ENCODE measurements around the gene GCSAM.

Gene GCSAM

GRCh38 chr3:112132975-112133448 is at the start of gene GCSAM:
TSS of gene GCSAM (minus strand) at chr3:112133248. CDS start at chr3:112133120, 128 bp downstream.
- peak; percentile 85 for DNase-seq (ENCODE audit: low spot score)

- DNase-seq (ENCODE audit: low spot score) = no peak
Measured at GRCh38 chr3:112175646-112176045, 42.6 kb upstream of the GCSAM start.

GRCh38 chr3:112175037-112175436 is 42.0 kb upstream of the GCSAM start:
- no peak for DNase-seq (ENCODE audit: low spot score)

- DNase-seq (ENCODE audit: low spot score) = no peak
Measured at GRCh38 chr3:112171144-112171543, 38.1 kb upstream of the GCSAM start.

GRCh38 chr3:112170046-112170445 is 37.0 kb upstream of the GCSAM start:
- DNase-seq (ENCODE audit: low spot score) = peak; percentile 87

- no peak for DNase-seq (ENCODE audit: low spot score)
Measured at GRCh38 chr3:112167758-112168157, 34.7 kb upstream of the GCSAM start.

GRCh38 chr3:112149136-112149535 is 16.1 kb upstream of the GCSAM start:
- no peak for DNase-seq (ENCODE audit: low spot score)

- no peak for DNase-seq (ENCODE audit: low spot score)
Measured at GRCh38 chr3:112143689-112144088, 10.6 kb upstream of the GCSAM start.

- DNase-seq (ENCODE audit: low spot score) = no peak
Measured at GRCh38 chr3:112143251-112143650, 10.2 kb upstream of the GCSAM start.

- no peak for DNase-seq (ENCODE audit: low spot score)
Measured at GRCh38 chr3:112141293-112141692, 8.2 kb upstream of the GCSAM start.

- DNase-seq (ENCODE audit: low spot score) = no peak
Measured at GRCh38 chr3:112140584-112140983, 7.5 kb upstream of the GCSAM start.

GRCh38 chr3:112138219-112138969 is 5.3 kb upstream of the GCSAM start:
- DNase-seq (ENCODE audit: low spot score) = peak; percentile 29

- DNase-seq (ENCODE audit: low spot score) = no peak
Measured at GRCh38 chr3:112137781-112138180, 4.7 kb upstream of the GCSAM start.

GRCh38 chr3:112136959-112137693 is 4.1 kb upstream of the GCSAM start:
- peak; percentile 98 for DNase-seq (ENCODE audit: low spot score)

- no peak for DNase-seq (ENCODE audit: low spot score)
Measured at GRCh38 chr3:112136046-112136445, 3.0 kb upstream of the GCSAM start.

GRCh38 chr3:112134335-112135124 is 1.5 kb upstream of the GCSAM start:
- no peak for DNase-seq (ENCODE audit: low spot score)

- DNase-seq (ENCODE audit: low spot score) = no peak
Measured at GRCh38 chr3:112133626-112134334, 732 bp upstream of the GCSAM start.

GRCh38 chr3:112132554-112132953 is 494 bp downstream of the GCSAM start:
- no peak for DNase-seq (ENCODE audit: low spot score)

GRCh38 chr3:112132088-112132487 is 960 bp downstream of the GCSAM start:
- DNase-seq (ENCODE audit: low spot score) = no peak

GRCh38 chr3:112131111-112131510 is 1.9 kb downstream of the GCSAM start:
- no peak for DNase-seq (ENCODE audit: low spot score)

- DNase-seq (ENCODE audit: low spot score) = no peak
Measured at GRCh38 chr3:112130638-112130993, 2.4 kb downstream of the GCSAM start.

Data from pons (tissue), 1 donor.